Immature natural killer cell (primary cell): Measurements from ENCODE around the gene DCBLD2. TPM values are rescaled to one million over a fixed set of nuclear protein-coding genes. Genes with fewer than 3 reads are reported as not detected.

Source experiments
- DNase-seq, 3 donors: peaks; one replicate each; pipeline ENCODE4 v3.0.0; 2022; ENCODE audit warnings: mixed read lengths in 1 of 3
- H3K27ac Mint-ChIP-seq, 6 donors: one replicate each; pipeline ENCODE4 v1.8.0; 2020; ENCODE audit warnings: mixed read lengths in 6 of 6, mild to moderate bottlenecking in 5 of 6, inconsistent platforms in 4 of 6, moderate library complexity in 3 of 6
- H3K27me3 Mint-ChIP-seq, 3 donors: one replicate each; pipeline ENCODE4 v1.8.0; 2020 to 2021; ENCODE audit warnings: low read depth in 3 of 3, mild to moderate bottlenecking in 3 of 3, mixed read lengths in 3 of 3, moderate library complexity in 3 of 3, inconsistent platforms in 1 of 3
- H3K36me3 Mint-ChIP-seq, 3 donors: one replicate each; pipeline ENCODE4 v1.8.0; 2020; ENCODE audit warnings: mixed read lengths in 3 of 3, inconsistent platforms in 2 of 3, mild to moderate bottlenecking in 2 of 3
- H3K4me1 Mint-ChIP-seq, 2 donors: one replicate each; pipeline ENCODE4 v1.8.0; 2020; ENCODE audit warnings: inconsistent platforms in 2 of 2, mild to moderate bottlenecking in 2 of 2, mixed read lengths in 2 of 2, moderate library complexity in 1 of 2
- H3K4me3 Mint-ChIP-seq, 5 donors: one replicate each; pipeline ENCODE4 v1.8.0; 2020; ENCODE audit warnings: mild to moderate bottlenecking in 5 of 5, mixed read lengths in 5 of 5, inconsistent platforms in 3 of 5, moderate library complexity in 3 of 5
- H3K9me3 Mint-ChIP-seq, 6 donors: one replicate each; pipeline ENCODE4 v1.8.0; 2020; ENCODE audit warnings: mild to moderate bottlenecking in 6 of 6, mixed read lengths in 6 of 6, inconsistent platforms in 4 of 6, moderate library complexity in 3 of 6
- polyA plus RNA-seq, 3 donors: library from polyadenylated mRNA; unstranded; fragments of 300-500 nt; fragmentation: Illumina TruSeq; gene quantifications; one replicate each; pipeline ENCODE4 v1.2.3, GENCODE V29; 2021

DCBLD2 gene
- polyA plus RNA-seq, 3 donors from 2014 or later, result 0.04 to 1.0 TPM; not detected in 1

- peaks cover 0 to 2% (median 1%) of the 10 kb centered on the region in 3 donors for H3K27me3 Mint-ChIP-seq
- no peaks in the 10 kb centered on the region for H3K36me3 Mint-ChIP-seq
- no peaks in the 10 kb centered on the region for H3K4me1 Mint-ChIP-seq
- no peaks in the 10 kb centered on the region for H3K9me3 Mint-ChIP-seq
- H3K4me3 Mint-ChIP-seq, result no peak overlapping the region
- DNase-seq, result no peak
- no peak overlapping the region for H3K27ac Mint-ChIP-seq
Observed at GRCh38 chr3:98787181-98787580, 114.3 kb downstream of the DCBLD2 start.

- Mint-ChIP-seq H3K27ac (no peak overlapping the region), H3K4me3 (no peak overlapping the region), H3K4me1 (no peaks in the 10 kb centered on the region), H3K9me3 (no peaks in the 10 kb centered on the region), H3K36me3 (no peaks in the 10 kb centered on the region), H3K27me3 (peaks cover 0 to 1% (median 0%) of the 10 kb centered on the region in 3 donors)
- DNase-seq, result no peak
Observed at GRCh38 chr3:98786364-98787006, 115.0 kb downstream of the DCBLD2 start.

- Mint-ChIP-seq H3K9me3 (no peaks in the 10 kb centered on the region), H3K4me1 (no peaks in the 10 kb centered on the region), H3K27ac (no peak overlapping the region), H3K4me3 (no peak overlapping the region), H3K27me3 (peaks cover 0 to 1% (median 0%) of the 10 kb centered on the region in 3 donors), H3K36me3 (no peaks in the 10 kb centered on the region)
- no peak for DNase-seq
Observed at GRCh38 chr3:98784666-98785600, 116.6 kb downstream of the DCBLD2 start.

- Mint-ChIP-seq H3K27ac (no peak overlapping the region), H3K4me1 (no peaks in the 10 kb centered on the region), H3K4me3 (no peak overlapping the region), H3K36me3 (no peaks in the 10 kb centered on the region), H3K27me3 (peaks cover 0 to 1% (median 0%) of the 10 kb centered on the region in 3 donors), H3K9me3 (peaks cover 0 to 3% (median 0%) of the 10 kb centered on the region in 6 donors)
- DNase-seq, result no peak
Observed at GRCh38 chr3:98784042-98784441, 117.5 kb downstream of the DCBLD2 start.

- Mint-ChIP-seq H3K27me3 (peaks cover 0 to 2% (median 0%) of the 10 kb centered on the region in 3 donors), H3K9me3 (peaks cover 0 to 4% (median 0%) of the 10 kb centered on the region in 6 donors), H3K4me3 (no peak overlapping the region), H3K27ac (no peak overlapping the region), H3K4me1 (peaks cover 0 to 4% of the 10 kb centered on the region in 2 donors), H3K36me3 (no peaks in the 10 kb centered on the region)
- DNase-seq, result no peak
Observed at GRCh38 chr3:98782824-98783500, 118.5 kb downstream of the DCBLD2 start.

GRCh38 chr3:98780343-98780742 is 121.2 kb downstream of the DCBLD2 start:
- Mint-ChIP-seq H3K36me3 (no peaks in the 10 kb centered on the region), H3K4me1 (peaks cover 0 to 4% of the 10 kb centered on the region in 2 donors), H3K4me3 (no peak overlapping the region), H3K27me3 (peaks cover 0 to 2% (median 0%) of the 10 kb centered on the region in 3 donors), H3K27ac (no peak overlapping the region), H3K9me3 (peaks cover 0 to 9% (median 0%) of the 10 kb centered on the region in 6 donors)
- no peak for DNase-seq

GRCh38 chr3:98779541-98780335 is 121.8 kb downstream of the DCBLD2 start:
- peaks cover 0 to 2% (median 1%) of the 10 kb centered on the region in 3 donors for H3K27me3 Mint-ChIP-seq
- H3K4me1 Mint-ChIP-seq, result peaks cover 0 to 4% of the 10 kb centered on the region in 2 donors
- no peaks in the 10 kb centered on the region for H3K36me3 Mint-ChIP-seq
- H3K27ac Mint-ChIP-seq, result no peak overlapping the region
- H3K4me3 Mint-ChIP-seq, result no peak overlapping the region
- DNase-seq, result no peak
- peaks cover 0 to 9% (median 0%) of the 10 kb centered on the region in 6 donors for H3K9me3 Mint-ChIP-seq

GRCh38 chr3:98778852-98779413 is 122.6 kb downstream of the DCBLD2 start:
- peaks cover 0 to 2% (median 1%) of the 10 kb centered on the region in 3 donors for H3K27me3 Mint-ChIP-seq
- peaks cover 0 to 4% of the 10 kb centered on the region in 2 donors for H3K4me1 Mint-ChIP-seq
- no peak for DNase-seq
- H3K36me3 Mint-ChIP-seq, result no peaks in the 10 kb centered on the region
- H3K27ac Mint-ChIP-seq, result no peak overlapping the region
- H3K9me3 Mint-ChIP-seq, result peaks cover 0 to 9% (median 0%) of the 10 kb centered on the region in 6 donors
- H3K4me3 Mint-ChIP-seq, result no peak overlapping the region

GRCh38 chr3:98778383-98778782 is 123.1 kb downstream of the DCBLD2 start:
- H3K27me3 Mint-ChIP-seq, result peaks cover 0 to 2% (median 1%) of the 10 kb centered on the region in 3 donors
- peaks cover 0 to 9% (median 0%) of the 10 kb centered on the region in 6 donors for H3K9me3 Mint-ChIP-seq
- no peak overlapping the region for H3K27ac Mint-ChIP-seq
- no peak overlapping the region for H3K4me3 Mint-ChIP-seq
- no peak for DNase-seq
- H3K4me1 Mint-ChIP-seq, result peaks cover 0 to 4% of the 10 kb centered on the region in 2 donors
- H3K36me3 Mint-ChIP-seq, result no peaks in the 10 kb centered on the region

GRCh38 chr3:98777801-98778220 is 123.7 kb downstream of the DCBLD2 start:
- H3K27me3 Mint-ChIP-seq, result peaks cover 0 to 2% (median 1%) of the 10 kb centered on the region in 3 donors
- no peak for DNase-seq
- peaks cover 0 to 4% of the 10 kb centered on the region in 2 donors for H3K4me1 Mint-ChIP-seq
- H3K4me3 Mint-ChIP-seq, result no peak overlapping the region
- no peaks in the 10 kb centered on the region for H3K36me3 Mint-ChIP-seq
- H3K9me3 Mint-ChIP-seq, result peaks cover 0 to 9% (median 0%) of the 10 kb centered on the region in 6 donors
- H3K27ac Mint-ChIP-seq, result no peak overlapping the region

- DNase-seq, result no peak
- H3K9me3 Mint-ChIP-seq, result peaks cover 0 to 9% (median 0%) of the 10 kb centered on the region in 6 donors
Observed at GRCh38 chr3:98777286-98777685, 124.2 kb downstream of the DCBLD2 start.

GRCh38 chr3:98776140-98776493 is 125.4 kb downstream of the DCBLD2 start:
- H3K27me3 Mint-ChIP-seq, result peaks cover 0 to 2% (median 1%) of the 10 kb centered on the region in 3 donors
- no peak for DNase-seq
- H3K27ac Mint-ChIP-seq, result no peak overlapping the region
- H3K9me3 Mint-ChIP-seq, result peaks cover 0 to 9% (median 0%) of the 10 kb centered on the region in 6 donors
- no peak overlapping the region for H3K4me3 Mint-ChIP-seq
- peaks cover 0 to 4% of the 10 kb centered on the region in 2 donors for H3K4me1 Mint-ChIP-seq
- no peaks in the 10 kb centered on the region for H3K36me3 Mint-ChIP-seq

More at GRCh38 chr3:98777286-98777685, 124.2 kb downstream of the DCBLD2 start:
- Mint-ChIP-seq H3K4me3 (no peak overlapping the region), H3K36me3 (no peaks in the 10 kb centered on the region), H3K4me1 (peaks cover 0 to 4% of the 10 kb centered on the region in 2 donors), H3K27me3 (peaks cover 0 to 2% (median 1%) of the 10 kb centered on the region in 3 donors), H3K27ac (no peak overlapping the region)
